ENCODE results near the gene INSYN1.

Gene INSYN1

DNA sequence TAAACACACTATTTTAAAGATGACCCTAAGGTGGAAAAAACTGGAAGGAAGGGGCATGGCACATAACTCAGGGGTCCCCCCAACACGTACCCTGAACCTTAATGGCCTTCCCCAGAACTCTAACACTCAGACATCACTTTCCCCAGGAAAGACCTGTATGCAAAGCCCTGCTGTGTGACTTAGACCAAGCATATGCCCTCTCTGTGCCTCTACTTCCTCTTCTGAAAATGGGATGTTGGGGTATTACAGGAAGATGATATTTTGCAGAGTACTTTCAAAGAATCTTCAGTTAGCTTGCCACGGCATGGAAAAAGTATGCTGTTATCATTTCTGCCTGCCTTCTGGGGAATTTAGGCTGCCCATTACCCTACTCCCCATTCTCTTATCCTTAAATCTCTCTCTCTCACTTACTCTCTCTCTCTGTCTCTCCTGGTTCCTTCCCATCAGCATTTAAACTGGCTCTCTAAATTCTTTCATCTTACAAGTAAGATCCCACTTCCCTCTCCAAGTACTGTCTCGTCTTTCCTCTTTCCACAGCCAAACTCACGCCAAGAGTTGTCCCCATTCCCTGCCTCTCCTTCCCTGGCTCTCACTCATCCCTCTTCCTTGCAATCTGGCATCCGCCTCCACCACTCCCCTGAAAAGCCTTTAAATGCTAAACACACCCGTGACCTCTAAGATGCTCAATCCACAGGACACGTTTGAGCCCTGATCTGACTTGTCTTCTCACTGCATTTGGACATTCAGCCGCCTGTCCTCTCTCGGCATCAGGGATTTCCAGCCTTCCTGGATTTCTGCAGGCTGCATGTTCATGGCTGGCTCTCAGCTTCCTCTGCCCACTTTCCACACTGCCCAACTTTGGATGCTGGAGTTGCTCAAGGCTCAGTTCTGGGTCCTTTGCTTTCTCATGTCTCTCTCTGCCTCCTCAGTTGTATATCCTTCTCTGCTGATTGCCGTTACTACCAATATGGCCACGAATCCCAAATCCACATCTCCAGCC, 7.5 kb upstream of the INSYN1 start:
- no peak for DNase-seq (ENCODE audit: low read depth)
- H3K4me3 ChIP-seq (ENCODE audit: low read depth, low read length), result no peak overlapping the region
- TF ChIP-seq, protein P1, sequence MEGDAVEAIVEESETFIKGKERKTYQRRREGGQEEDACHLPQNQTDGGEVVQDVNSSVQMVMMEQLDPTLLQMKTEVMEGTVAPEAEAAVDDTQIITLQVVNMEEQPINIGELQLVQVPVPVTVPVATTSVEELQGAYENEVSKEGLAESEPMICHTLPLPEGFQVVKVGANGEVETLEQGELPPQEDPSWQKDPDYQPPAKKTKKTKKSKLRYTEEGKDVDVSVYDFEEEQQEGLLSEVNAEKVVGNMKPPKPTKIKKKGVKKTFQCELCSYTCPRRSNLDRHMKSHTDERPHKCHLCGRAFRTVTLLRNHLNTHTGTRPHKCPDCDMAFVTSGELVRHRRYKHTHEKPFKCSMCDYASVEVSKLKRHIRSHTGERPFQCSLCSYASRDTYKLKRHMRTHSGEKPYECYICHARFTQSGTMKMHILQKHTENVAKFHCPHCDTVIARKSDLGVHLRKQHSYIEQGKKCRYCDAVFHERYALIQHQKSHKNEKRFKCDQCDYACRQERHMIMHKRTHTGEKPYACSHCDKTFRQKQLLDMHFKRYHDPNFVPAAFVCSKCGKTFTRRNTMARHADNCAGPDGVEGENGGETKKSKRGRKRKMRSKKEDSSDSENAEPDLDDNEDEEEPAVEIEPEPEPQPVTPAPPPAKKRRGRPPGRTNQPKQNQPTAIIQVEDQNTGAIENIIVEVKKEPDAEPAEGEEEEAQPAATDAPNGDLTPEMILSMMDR (IDR thresholded peaks at IDR 0.05; ENCODE audit: control insufficient read depth, extremely low read depth, insufficient read depth), result no peak

DNA sequence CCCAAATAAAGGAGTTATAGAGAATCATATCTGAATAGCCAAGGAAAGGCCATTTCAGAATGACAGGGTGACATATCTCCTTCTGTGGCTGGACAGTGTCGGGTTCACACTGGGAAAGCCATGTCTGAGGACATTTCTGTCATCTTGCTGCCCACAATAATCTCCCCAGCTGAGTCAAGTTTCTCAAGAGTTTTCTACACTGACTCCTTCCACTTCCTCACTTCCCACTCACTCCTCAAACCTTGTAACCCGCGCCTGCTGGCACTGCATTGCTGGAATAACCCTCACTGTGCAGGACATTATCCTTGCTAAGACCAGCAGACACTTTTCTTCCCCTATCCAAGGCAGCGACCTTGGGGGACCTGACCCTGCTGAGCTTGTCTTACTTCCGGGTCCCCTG, 5.3 kb upstream of the INSYN1 start:
- DNase-seq (ENCODE audit: low read depth), result no peak
- no peak overlapping the region for H3K4me3 ChIP-seq (ENCODE audit: low read depth, low read length)
- TF ChIP-seq, protein P1 (IDR thresholded peaks at IDR 0.05; ENCODE audit: control insufficient read depth, extremely low read depth, insufficient read depth), result no peak

DNA sequence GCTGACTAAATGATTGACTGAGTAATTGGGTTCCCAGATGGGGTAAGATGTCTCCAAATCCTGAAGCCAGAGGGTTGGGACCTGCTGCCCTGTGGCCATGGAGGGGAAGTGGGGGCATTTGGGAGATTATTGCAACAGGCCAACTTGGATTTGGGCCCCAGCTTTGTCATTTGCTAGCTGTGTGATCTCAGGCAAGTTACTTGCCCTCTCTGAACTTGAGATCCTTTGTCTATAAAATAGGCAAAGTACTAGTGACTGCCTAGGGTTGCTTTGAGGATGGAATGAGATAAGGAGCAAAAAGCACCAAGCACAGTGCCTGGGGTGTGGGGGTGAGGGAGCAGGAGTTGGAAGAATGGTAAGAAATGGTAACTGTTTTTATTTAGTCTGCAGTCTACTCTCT, 4.4 kb upstream of the INSYN1 start:
- DNase-seq (ENCODE audit: low read depth), result no peak
- no peak overlapping the region for H3K4me3 ChIP-seq (ENCODE audit: low read depth, low read length)
- TF ChIP-seq, protein P1 (IDR thresholded peaks at IDR 0.05; ENCODE audit: control insufficient read depth, extremely low read depth, insufficient read depth), result no peak

DNA sequence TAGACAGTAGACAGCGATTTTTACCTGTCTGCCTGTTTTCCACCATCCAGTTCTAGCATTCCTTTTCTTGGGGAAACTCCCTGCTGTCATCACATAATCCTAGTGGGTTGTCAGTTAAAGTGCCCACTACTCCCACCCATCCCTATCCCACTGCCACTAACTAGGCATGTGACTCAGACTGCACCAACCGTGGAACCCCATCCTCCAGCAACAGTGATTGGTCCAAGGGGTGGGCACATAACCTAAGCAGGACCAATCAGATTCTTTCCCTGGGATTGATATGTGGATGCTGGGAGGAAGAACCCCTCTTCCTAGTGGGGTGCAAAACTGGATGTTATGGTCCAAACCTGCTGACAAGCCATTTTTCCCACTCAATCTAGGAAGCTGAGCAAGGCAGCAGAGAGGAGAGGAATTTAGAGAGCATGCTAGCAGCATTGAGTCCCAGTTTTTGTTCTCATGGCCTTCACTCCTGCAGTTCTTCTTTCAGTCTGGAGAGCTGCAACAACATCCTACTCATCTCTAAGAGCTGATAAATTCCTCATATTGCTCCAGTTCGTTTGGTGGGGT, 3.9 kb upstream of the INSYN1 start:
- DNase-seq (ENCODE audit: low read depth), result no peak
- H3K4me3 ChIP-seq (ENCODE audit: low read depth, low read length), result no peak overlapping the region
- TF ChIP-seq, protein P1 (IDR thresholded peaks at IDR 0.05; ENCODE audit: control insufficient read depth, extremely low read depth, insufficient read depth), result no peak

DNA sequence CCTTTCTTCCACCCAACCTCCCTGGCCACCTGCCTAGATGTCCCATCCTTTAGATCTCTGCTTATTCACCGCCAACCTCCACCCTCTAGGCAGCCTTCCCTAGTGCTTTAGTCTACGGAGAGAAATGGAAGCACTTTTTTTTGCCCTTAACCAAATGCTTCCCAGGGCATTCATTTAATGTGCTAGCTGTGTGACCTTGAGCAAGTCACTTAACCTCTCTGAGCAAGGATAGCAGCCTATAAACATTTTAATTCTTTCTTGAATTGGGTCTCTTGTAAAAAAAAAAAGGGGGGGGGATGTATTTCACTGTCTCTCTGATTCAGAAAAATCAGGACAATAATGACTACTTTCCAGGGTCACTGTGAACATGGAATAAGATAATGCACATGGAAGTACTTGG, 3.2 kb upstream of the INSYN1 start:
- no peak for DNase-seq (ENCODE audit: low read depth)
- TF ChIP-seq, protein P1 (IDR thresholded peaks at IDR 0.05; ENCODE audit: control insufficient read depth, extremely low read depth, insufficient read depth), result no peak

DNA sequence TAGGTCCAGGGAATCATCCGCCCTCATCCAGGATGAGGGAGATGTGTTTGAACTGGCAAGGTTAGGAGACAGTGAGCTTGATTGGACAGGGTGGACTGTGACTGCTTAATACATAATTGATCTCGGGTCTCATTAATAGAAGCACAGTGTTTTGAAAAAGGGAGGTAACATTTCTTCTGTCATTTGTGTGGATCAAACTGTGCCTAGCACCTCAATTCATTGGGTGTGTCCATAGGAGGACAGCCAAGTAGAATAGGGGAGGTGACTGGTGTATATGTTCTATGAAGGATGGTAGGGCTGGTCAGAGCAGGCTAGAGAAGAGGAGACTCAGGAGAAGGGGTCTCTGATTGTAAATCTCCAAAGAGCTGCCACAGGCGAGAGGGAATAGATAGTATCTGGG, 2.8 kb upstream of the INSYN1 start:
- H3K4me3 ChIP-seq (ENCODE audit: low read depth, low read length), result no peak overlapping the region
- no peak for DNase-seq (ENCODE audit: low read depth)
- TF ChIP-seq, protein P1 (IDR thresholded peaks at IDR 0.05; ENCODE audit: control insufficient read depth, extremely low read depth, insufficient read depth), result no peak

More for the DNA sequence above, 3.2 kb upstream of the INSYN1 start:
- H3K4me3 ChIP-seq (ENCODE audit: low read depth, low read length), result no peak overlapping the region
